ACHN (cell line): ENCODE measurements around the gene CYP21A2.
"Not testable (repeated sequence)": the region's sequence is repeated elsewhere in the genome, so short reads cannot be mapped to it uniquely, and the experiment has no call there.

Experiments
- DNase-seq: peaks from one replicate; pipeline ENCODE4 v3.0.0-alpha.2; 2015
- in situ Hi-C: cut with HindIII; loops from 2 replicates; pipeline ENCODE4 v1.10.0; 2017; ENCODE audit warnings: low sequenced_read_pairs, low pct_ligation_motif_present, low pct_unique_long_range_greater_than_20kb

The CYP21A2 gene

GRCh38 chr6:32022100-32022499 lies 16.1 kb upstream of the CYP21A2 start:
- DNase-seq, in situ Hi-C loops: not testable (repeated sequence)

- in situ Hi-C loops, DNase-seq: not testable (repeated sequence)
These were observed 9.6 kb upstream of the CYP21A2 start for GRCh38 chr6:32028631-32029030.

- in situ Hi-C loops: not testable (repeated sequence)
These were observed 8.7 kb upstream of the CYP21A2 start for GRCh38 chr6:32029553-32029952.

GRCh38 chr6:32035283-32036013 lies 2.8 kb upstream of the CYP21A2 start:
- DNase-seq, in situ Hi-C loops: not testable (repeated sequence)

More at GRCh38 chr6:32029553-32029952, 8.7 kb upstream of the CYP21A2 start:
- DNase-seq: not testable (repeated sequence)

GRCh38 chr6:32037136-32037535 lies 1.1 kb upstream of the CYP21A2 start:
- in situ Hi-C loops: not testable (repeated sequence)

GRCh38 chr6:32038878-32039277 lies 663 bp downstream of the CYP21A2 start:
- DNase-seq, in situ Hi-C loops: not testable (repeated sequence)

More at GRCh38 chr6:32037136-32037535, 1.1 kb upstream of the CYP21A2 start:
- DNase-seq: not testable (repeated sequence)

GRCh38 chr6:32039321-32040274 lies 1.4 kb downstream of the CYP21A2 start:
- in situ Hi-C loops, DNase-seq: not testable (repeated sequence)

- in situ Hi-C loops, DNase-seq: not testable (repeated sequence)
These were observed 2.3 kb downstream of the CYP21A2 start for GRCh38 chr6:32040299-32041049.

GRCh38 chr6:32041050-32041321 lies 2.8 kb downstream of the CYP21A2 start:
- DNase-seq, in situ Hi-C loops: not testable (repeated sequence)

- DNase-seq, in situ Hi-C loops: not testable (repeated sequence)
These were observed 3.2 kb downstream of the CYP21A2 start for GRCh38 chr6:32041385-32041784.

- DNase-seq, in situ Hi-C loops: not testable (repeated sequence)
These were observed 4.1 kb downstream of the CYP21A2 start for GRCh38 chr6:32042276-32042675.

- DNase-seq, in situ Hi-C loops: not testable (repeated sequence)
These were observed 5.6 kb downstream of the CYP21A2 start for GRCh38 chr6:32043589-32044380.

- in situ Hi-C loops, DNase-seq: not testable (repeated sequence)
These were observed 6.7 kb downstream of the CYP21A2 start for GRCh38 chr6:32044916-32045315.

- DNase-seq: no peak
- in situ Hi-C loops: no loop called here
These were observed 7.7 kb downstream of the CYP21A2 start for GRCh38 chr6:32045811-32046449.

- in situ Hi-C loops: no loop called here
- DNase-seq: no peak
These were observed 8.4 kb downstream of the CYP21A2 start for GRCh38 chr6:32046450-32047083.

- DNase-seq: no peak
- in situ Hi-C loops: no loop called here
These were observed 8.9 kb downstream of the CYP21A2 start for GRCh38 chr6:32047084-32047478.

- in situ Hi-C loops: no loop called here
- no peak for DNase-seq
These were observed 9.3 kb downstream of the CYP21A2 start for GRCh38 chr6:32047539-32047854.
